GM12872 (cell line): ENCODE data around the gene SYNJ2.

Source experiments
- TF ChIP-seq, protein P1 (sequence below): IDR thresholded peaks from 3 replicates; pipeline ENCODE4 v1.5.1; 2011; ENCODE audit warnings: low read depth, mild to moderate bottlenecking, low read length, moderate library complexity; ENCODE audit not compliant: insufficient read depth

Gene SYNJ2

GRCh38 chr6:158085261-158086053, 103.8 kb downstream of the SYNJ2 start:
- TF ChIP-seq, protein P1, sequence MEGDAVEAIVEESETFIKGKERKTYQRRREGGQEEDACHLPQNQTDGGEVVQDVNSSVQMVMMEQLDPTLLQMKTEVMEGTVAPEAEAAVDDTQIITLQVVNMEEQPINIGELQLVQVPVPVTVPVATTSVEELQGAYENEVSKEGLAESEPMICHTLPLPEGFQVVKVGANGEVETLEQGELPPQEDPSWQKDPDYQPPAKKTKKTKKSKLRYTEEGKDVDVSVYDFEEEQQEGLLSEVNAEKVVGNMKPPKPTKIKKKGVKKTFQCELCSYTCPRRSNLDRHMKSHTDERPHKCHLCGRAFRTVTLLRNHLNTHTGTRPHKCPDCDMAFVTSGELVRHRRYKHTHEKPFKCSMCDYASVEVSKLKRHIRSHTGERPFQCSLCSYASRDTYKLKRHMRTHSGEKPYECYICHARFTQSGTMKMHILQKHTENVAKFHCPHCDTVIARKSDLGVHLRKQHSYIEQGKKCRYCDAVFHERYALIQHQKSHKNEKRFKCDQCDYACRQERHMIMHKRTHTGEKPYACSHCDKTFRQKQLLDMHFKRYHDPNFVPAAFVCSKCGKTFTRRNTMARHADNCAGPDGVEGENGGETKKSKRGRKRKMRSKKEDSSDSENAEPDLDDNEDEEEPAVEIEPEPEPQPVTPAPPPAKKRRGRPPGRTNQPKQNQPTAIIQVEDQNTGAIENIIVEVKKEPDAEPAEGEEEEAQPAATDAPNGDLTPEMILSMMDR, result no peak

DNA sequence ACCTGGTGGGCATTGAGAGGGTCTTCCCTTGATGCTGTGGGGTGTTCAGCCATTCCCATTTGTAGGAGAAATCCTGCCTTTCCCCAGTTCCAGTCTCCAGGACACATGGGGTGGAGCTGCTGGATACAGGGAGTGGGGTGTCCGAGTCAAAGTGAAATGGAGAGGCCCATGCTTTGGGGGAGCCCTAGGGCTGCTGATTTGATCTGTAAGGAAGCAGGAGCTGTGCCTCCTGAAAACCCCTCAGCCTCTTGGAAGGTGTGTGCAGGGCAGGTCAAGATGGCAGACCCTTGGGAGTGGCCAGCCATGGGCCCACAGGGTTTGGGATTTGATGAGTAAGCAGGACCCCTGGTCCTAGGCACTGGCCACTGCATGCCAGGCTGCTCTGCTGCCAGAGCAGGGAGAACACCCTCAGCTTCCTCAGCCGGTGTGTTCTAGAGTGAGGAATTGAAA, 104.4 kb downstream of the SYNJ2 start:
- TF ChIP-seq, protein P1, result no peak

- TF ChIP-seq, protein P1, result no peak
These were observed 105.0 kb downstream of the SYNJ2 start for GRCh38 chr6:158086504-158087223.

GRCh38 chr6:158087224-158087867, 105.7 kb downstream of the SYNJ2 start:
- TF ChIP-seq, protein P1, result no peak

DNA sequence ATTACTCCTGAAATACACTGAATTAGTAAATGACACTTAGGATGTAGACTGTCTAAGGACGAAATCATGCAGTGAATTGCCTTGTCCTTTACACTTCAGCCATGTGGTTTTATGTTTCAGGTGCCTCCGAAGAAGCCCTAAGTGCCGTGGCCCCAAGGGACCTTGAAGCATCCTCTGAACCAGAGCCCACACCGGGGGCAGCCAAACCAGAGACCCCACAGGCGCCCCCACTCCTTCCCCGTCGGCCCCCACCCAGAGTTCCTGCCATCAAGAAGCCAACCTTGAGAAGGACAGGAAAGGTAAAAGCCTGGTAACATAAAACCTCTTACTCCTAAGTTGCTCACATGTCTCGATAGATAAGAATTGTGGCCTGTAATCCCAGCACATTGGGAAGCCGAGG, 111.1 kb downstream of the SYNJ2 start:
- TF ChIP-seq, protein P1, result no peak

GRCh38 chr6:158095031-158095430, 113.4 kb downstream of the SYNJ2 start:
- TF ChIP-seq, protein P1, result no peak

GRCh38 chr6:158095671-158096070, 114.0 kb downstream of the SYNJ2 start:
- TF ChIP-seq, protein P1, result no peak
